HepG2 (cell line): ENCODE results near the gene DPEP1. TPM values are rescaled to one million over a fixed set of nuclear protein-coding genes. Genes with fewer than 3 reads are reported as not detected.

Source experiments
- EZH2 ChIP-seq: conservative IDR thresholded peaks from 2 replicates; pipeline ENCODE4 v1.6.1; 2012; ENCODE audit warnings: mild to moderate bottlenecking, low read depth, low read length, moderate library complexity
- MEF2D ChIP-seq: sonication (generic); formaldehyde crosslinking; IDR thresholded peaks from 2 replicates; pipeline ENCODE4 v1.5.1; 2020; ENCODE audit warnings: mild to moderate bottlenecking, missing genetic modification reagents
- NCOA1 ChIP-seq: sonication (generic); formaldehyde crosslinking; IDR thresholded peaks from 2 replicates; pipeline ENCODE4 v1.9.0; 2021; ENCODE audit warnings: missing genetic modification reagents
- PHF8 ChIP-seq: sonication (generic); formaldehyde crosslinking; IDR thresholded peaks from 2 replicates; pipeline ENCODE4 v1.5.0; 2020; ENCODE audit warnings: missing genetic modification reagents
- RFXAP ChIP-seq: sonication (generic); formaldehyde crosslinking; IDR thresholded peaks from 2 replicates; pipeline ENCODE4 v1.4.0; 2020; ENCODE audit warnings: missing genetic modification reagents, borderline replicate concordance
- SIN3A ChIP-seq: IDR thresholded peaks from 2 replicates; pipeline ENCODE4 v1.6.1; 2011; ENCODE audit warnings: low read depth, mild to moderate bottlenecking, control low read depth, low read length, borderline replicate concordance
- SMC3 ChIP-seq: IDR thresholded peaks from 2 replicates; pipeline ENCODE4 v1.6.1; 2011; ENCODE audit warnings: low read length, improper control_type of control experiment
- ZBTB7A ChIP-seq: sonication (generic); formaldehyde crosslinking; IDR thresholded peaks from 2 replicates; pipeline ENCODE4 v1.8.0; 2022; ENCODE audit warnings: mild to moderate bottlenecking, missing genetic modification reagents
- ZMAT3 ChIP-seq: sonication (generic); formaldehyde crosslinking; conservative IDR thresholded peaks from 2 replicates; pipeline ENCODE4 v1.7.0; 2021; ENCODE audit warnings: missing genetic modification reagents
- ZMYM4 ChIP-seq: sonication (generic); formaldehyde crosslinking; IDR thresholded peaks from 2 replicates; pipeline ENCODE4 v1.8.1; 2023; ENCODE audit warnings: mild to moderate bottlenecking, missing genetic modification reagents
- ZNF263 ChIP-seq: sonication (generic); formaldehyde crosslinking; IDR thresholded peaks from 2 replicates; pipeline ENCODE4 v1.4.0; 2020; ENCODE audit warnings: missing genetic modification reagents
- ZNF282 ChIP-seq: fragments of 450-650 bp; IDR thresholded peaks from 2 replicates; pipeline ENCODE4 v1.6.1; 2018; ENCODE audit not compliant: partially characterized antibody
- ZNF460 ChIP-seq: sonication (generic); formaldehyde crosslinking; IDR thresholded peaks from 2 replicates; pipeline ENCODE4 v1.5.1; 2020; ENCODE audit warnings: missing genetic modification reagents, mild to moderate bottlenecking, borderline replicate concordance
- ZNF501 ChIP-seq: sonication (generic); formaldehyde crosslinking; IDR thresholded peaks from 2 replicates; pipeline ENCODE4 v1.5.1; 2020; ENCODE audit warnings: mild to moderate bottlenecking, moderate library complexity, missing genetic modification reagents
- ZNF567 ChIP-seq: sonication (generic); formaldehyde crosslinking; IDR thresholded peaks from 2 replicates; pipeline ENCODE4 v1.8.1; 2023; ENCODE audit warnings: mild to moderate bottlenecking, missing genetic modification reagents, borderline replicate concordance
- ZNF589 ChIP-seq: sonication (generic); formaldehyde crosslinking; conservative IDR thresholded peaks from 2 replicates; pipeline ENCODE4 v1.8.0; 2022; ENCODE audit warnings: mild to moderate bottlenecking, moderate library complexity, missing genetic modification reagents
- ZNF780A ChIP-seq: sonication (generic); formaldehyde crosslinking; IDR thresholded peaks from 2 replicates; pipeline ENCODE4 v1.8.0; 2022; ENCODE audit warnings: mild to moderate bottlenecking, missing genetic modification reagents, moderate library complexity
- ZSCAN9 ChIP-seq: IDR thresholded peaks from 2 replicates; pipeline ENCODE4 v1.6.1; 2016; ENCODE audit warnings: borderline replicate concordance
- polyA plus RNA-seq, 8 experiments: library from polyadenylated mRNA; depleted of rRNA in 3 of 8; stranded (reverse) in 7 of 8; unstranded in 1 of 8; fragments of >200 nt; fragmentation: Illumina TruSeq in 4 of 8; extraction: Trizol in 4 of 8; gene quantifications; 2 replicates each; pipeline versions ENCODE4 v1.2.1 to v1.2.3, GENCODE V29; 2011 to 2016; ENCODE audit warnings: low read depth in 4 of 8, missing spikeins in 1 of 8, mixed read lengths in 1 of 8; ENCODE audit not compliant: insufficient read depth in 1 of 8
- total RNA-seq, 5 experiments: library from RNA; depleted of rRNA; stranded (reverse); fragments of >200 nt; fragmentation: Illumina TruSeq; extraction: Trizol; gene quantifications; 2 replicates each; pipeline ENCODE4 v1.2.3, GENCODE V29; 2016; ENCODE audit warnings: low read depth in 1 of 5
- TF ChIP-seq, protein P1 (sequence below): sonication (generic); formaldehyde crosslinking; IDR thresholded peaks from 2 replicates; pipeline ENCODE4 v1.4.0; 2020; ENCODE audit warnings: missing genetic modification reagents, mild to moderate bottlenecking, borderline replicate concordance
- TF ChIP-seq, protein P2 (sequence below): sonication (generic); formaldehyde crosslinking; IDR thresholded peaks from 2 replicates; pipeline ENCODE4 v1.8.1; 2023; ENCODE audit warnings: mild to moderate bottlenecking, moderate library complexity, missing genetic modification reagents
- TF ChIP-seq, protein P3 (sequence below): sonication (generic); formaldehyde crosslinking; IDR thresholded peaks from 2 replicates; pipeline ENCODE4 v1.4.0; 2020; ENCODE audit warnings: low read depth, mild to moderate bottlenecking, missing genetic modification reagents
- TF ChIP-seq, protein P4 (sequence below): sonication (generic); formaldehyde crosslinking; IDR thresholded peaks from 2 replicates; pipeline ENCODE4 v1.4.0; 2020; ENCODE audit warnings: mild to moderate bottlenecking, missing genetic modification reagents
- TF ChIP-seq, protein P5 (sequence below): sonication (generic); formaldehyde crosslinking; IDR thresholded peaks from 2 replicates; pipeline ENCODE4 v1.4.0; 2020; ENCODE audit warnings: missing genetic modification reagents, borderline replicate concordance

The DPEP1 gene
- total and polyA plus RNA-seq, 2 of the 13 experiments (the other 11 are each of a cell fraction or from before 2014, with no cell fraction given): 37.6 to 52.2 TPM

DNA sequence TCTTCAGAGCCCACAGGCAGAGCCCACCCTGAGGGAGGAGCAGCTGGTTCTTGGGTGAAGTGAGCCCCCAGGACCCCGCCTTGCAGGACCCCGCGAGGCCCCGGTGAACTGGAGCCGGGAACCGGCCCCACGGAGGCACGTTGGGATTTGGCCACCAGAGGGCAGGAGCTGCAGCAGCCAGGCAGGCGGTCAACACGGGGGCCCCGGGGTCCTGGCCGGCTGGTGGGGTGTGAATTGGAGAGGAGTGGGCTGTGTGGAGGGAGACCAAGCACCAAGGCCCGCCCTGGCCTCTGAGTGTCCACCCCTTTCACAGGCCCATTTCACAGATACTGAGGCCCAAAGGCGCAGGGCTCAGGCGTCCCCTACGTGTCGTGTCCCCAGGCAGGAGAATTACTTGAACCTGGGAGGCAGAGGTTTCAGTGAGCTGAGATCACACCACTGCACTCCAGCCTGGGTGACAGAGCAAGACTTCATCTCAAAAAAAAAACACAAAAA lies 2.2 kb downstream of the DPEP1 start (continued):
- TF ChIP-seq, protein P1, sequence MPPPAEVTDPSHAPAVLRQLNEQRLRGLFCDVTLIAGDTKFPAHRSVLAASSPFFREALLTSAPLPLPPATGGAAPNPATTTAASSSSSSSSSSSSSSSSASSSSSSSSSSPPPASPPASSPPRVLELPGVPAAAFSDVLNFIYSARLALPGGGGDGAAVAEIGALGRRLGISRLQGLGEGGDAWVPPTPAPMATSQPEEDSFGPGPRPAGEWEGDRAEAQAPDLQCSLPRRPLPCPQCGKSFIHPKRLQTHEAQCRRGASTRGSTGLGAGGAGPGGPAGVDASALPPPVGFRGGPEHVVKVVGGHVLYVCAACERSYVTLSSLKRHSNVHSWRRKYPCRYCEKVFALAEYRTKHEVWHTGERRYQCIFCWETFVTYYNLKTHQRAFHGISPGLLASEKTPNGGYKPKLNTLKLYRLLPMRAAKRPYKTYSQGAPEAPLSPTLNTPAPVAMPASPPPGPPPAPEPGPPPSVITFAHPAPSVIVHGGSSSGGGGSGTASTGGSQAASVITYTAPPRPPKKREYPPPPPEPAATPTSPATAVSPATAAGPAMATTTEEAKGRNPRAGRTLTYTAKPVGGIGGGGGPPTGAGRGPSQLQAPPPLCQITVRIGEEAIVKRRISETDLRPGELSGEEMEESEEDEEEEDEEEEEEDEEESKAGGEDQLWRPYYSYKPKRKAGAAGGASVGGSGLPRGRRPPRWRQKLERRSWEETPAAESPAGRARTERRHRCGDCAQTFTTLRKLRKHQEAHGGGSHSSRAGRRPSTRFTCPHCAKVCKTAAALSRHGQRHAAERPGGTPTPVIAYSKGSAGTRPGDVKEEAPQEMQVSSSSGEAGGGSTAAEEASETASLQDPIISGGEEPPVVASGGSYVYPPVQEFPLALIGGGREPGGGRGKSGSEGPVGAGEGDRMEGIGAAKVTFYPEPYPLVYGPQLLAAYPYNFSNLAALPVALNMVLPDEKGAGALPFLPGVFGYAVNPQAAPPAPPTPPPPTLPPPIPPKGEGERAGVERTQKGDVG: peak; percentile 45; the same call in 1 of the 2 replicates
- no peak for TF ChIP-seq ZMAT3
- TF ChIP-seq ZBTB7A (CRISPR knock-in tag): peak; percentile 90
- TF ChIP-seq, protein P2, sequence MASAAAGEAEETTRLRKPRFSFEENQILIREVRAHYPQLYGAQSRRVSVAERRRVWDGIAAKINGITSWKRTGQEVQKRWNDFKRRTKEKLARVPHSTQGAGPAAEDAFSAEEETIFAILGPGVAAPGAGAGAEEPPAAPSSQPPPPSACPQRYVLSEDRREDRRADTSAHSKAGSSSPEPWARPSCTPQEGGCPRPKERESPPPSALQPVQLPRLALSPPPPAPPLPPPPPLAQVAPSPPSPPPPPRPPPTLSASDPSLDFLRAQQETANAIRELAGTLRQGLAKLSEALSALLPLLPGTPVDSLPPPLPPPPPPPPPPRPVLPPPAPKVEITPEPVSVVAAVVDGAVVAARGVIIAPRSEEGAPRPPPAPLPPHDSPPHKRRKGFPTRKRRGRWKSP (CRISPR knock-in tag): peak; percentile 47; the same call in 1 of the 2 replicates
- TF ChIP-seq ZMYM4: peak; percentile 54; the same call in 1 of the 2 replicates
- TF ChIP-seq SMC3: peak; percentile 51; the same call in 1 of the 2 replicates
- no peak for TF ChIP-seq MEF2D (CRISPR knock-in tag)
- 0 out of 2 replicates have a peak, but pooled peaks have one; percentile 25 for TF ChIP-seq ZNF567 (CRISPR knock-in tag)
- TF ChIP-seq, protein P3, sequence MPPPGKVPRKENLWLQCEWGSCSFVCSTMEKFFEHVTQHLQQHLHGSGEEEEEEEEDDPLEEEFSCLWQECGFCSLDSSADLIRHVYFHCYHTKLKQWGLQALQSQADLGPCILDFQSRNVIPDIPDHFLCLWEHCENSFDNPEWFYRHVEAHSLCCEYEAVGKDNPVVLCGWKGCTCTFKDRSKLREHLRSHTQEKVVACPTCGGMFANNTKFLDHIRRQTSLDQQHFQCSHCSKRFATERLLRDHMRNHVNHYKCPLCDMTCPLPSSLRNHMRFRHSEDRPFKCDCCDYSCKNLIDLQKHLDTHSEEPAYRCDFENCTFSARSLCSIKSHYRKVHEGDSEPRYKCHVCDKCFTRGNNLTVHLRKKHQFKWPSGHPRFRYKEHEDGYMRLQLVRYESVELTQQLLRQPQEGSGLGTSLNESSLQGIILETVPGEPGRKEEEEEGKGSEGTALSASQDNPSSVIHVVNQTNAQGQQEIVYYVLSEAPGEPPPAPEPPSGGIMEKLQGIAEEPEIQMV (CRISPR knock-in tag): no peak
- TF ChIP-seq ZNF501: peak; percentile 64; the same call in 1 of the 2 replicates
- peak; percentile 33; the same call in 1 of the 2 replicates for TF ChIP-seq PHF8
- TF ChIP-seq EZH2: no peak
- no peak for TF ChIP-seq SIN3A
- TF ChIP-seq NCOA1 (CRISPR knock-in tag): 0 out of 2 replicates have a peak, but pooled peaks have one; percentile 35
- no peak for TF ChIP-seq ZNF460
- no peak for TF ChIP-seq ZNF589 (CRISPR knock-in tag)
- TF ChIP-seq ZNF263 (CRISPR knock-in tag): no peak
- no peak for TF ChIP-seq ZSCAN9 (CRISPR knock-in tag)
- TF ChIP-seq ZNF780A (CRISPR knock-in tag): no peak
- TF ChIP-seq ZNF282: no peak
- TF ChIP-seq, protein P4, sequence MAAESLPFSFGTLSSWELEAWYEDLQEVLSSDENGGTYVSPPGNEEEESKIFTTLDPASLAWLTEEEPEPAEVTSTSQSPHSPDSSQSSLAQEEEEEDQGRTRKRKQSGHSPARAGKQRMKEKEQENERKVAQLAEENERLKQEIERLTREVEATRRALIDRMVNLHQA: no peak
- TF ChIP-seq RFXAP (CRISPR knock-in tag): peak; percentile 59; the same call in 1 of the 2 replicates
- TF ChIP-seq, protein P5, sequence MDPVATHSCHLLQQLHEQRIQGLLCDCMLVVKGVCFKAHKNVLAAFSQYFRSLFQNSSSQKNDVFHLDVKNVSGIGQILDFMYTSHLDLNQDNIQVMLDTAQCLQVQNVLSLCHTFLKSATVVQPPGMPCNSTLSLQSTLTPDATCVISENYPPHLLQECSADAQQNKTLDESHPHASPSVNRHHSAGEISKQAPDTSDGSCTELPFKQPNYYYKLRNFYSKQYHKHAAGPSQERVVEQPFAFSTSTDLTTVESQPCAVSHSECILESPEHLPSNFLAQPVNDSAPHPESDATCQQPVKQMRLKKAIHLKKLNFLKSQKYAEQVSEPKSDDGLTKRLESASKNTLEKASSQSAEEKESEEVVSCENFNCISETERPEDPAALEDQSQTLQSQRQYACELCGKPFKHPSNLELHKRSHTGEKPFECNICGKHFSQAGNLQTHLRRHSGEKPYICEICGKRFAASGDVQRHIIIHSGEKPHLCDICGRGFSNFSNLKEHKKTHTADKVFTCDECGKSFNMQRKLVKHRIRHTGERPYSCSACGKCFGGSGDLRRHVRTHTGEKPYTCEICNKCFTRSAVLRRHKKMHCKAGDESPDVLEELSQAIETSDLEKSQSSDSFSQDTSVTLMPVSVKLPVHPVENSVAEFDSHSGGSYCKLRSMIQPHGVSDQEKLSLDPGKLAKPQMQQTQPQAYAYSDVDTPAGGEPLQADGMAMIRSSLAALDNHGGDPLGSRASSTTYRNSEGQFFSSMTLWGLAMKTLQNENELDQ (CRISPR knock-in tag): no peak
